NCI-H748 (cell line): ENCODE results near the gene TENT4B.
"Not testable (repeated sequence)": the region's sequence is repeated elsewhere in the genome, so short reads cannot be mapped to it uniquely, and the experiment has no call there.

Experiments used
- DNase-seq: peaks from one replicate; lab custom pipeline; 2025; ENCODE audit not compliant: unreplicated experiment; lab: John Stamatoyannopoulos, UW

TENT4B gene

DNA sequence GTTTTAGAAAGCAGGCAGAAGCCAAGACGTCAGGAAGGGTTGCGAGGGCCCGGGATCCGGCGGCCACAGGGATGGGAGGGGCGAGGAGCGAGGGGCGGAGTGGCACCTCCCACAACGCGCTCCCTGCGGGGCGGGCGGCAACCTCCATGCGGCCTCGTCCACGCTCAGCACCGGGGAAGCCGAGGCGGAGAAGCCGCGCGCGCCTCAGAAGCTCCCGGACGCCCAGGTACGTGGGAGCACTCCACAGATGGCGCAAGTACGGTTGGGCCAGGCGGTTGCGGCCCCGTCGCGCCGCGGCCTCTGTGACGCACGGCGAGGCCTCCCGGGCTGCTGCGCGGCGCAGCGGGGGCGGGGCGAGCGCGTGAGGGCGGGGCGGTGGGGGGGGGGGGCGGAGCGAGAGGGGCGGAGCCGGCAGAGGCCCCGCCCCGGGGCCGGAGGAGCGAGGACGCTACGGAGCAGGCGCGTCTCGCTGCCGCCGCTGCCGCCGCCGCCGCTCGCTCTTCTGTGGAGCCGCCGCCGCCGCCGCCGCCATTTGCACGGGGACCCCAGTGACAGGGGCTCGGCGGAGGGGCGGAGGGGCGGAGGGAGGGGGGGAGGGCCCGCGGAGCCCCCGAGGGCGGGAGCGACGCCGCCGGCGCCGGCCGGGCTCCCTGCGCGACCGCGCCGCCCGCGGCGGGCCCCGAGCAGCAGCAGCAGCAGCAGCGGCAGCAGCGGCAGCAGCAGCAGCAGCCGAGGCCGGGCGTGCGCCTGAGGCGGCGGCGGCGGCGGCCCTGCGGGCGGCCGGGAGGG, at the start of gene TENT4B:
TENT4B (plus strand) TSS at position 500 of the 789 bp plus-strand sequence. CDS start 316 bp downstream, outside the sequence.
- peak; percentile 68 for DNase-seq

DNA sequence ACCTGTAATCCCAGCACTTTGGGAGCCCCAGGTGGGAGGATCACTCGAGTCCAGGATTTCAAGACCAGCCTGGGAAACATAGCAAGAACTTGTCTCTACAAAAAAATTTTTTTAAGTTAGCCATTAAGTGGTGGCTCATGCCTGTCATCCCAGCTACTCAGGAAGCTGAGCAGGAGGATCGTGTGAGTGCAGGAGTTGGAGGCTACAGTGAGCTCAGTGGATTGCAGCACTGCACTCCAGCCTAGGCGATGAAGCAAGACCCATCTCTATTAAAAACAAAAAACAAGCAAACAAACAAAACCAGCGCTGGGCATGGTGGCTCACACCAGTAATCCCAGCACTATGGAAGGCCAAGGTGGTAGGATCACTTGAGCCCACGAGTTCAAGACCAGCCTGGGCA, 49.3 kb upstream of the TENT4B start:
- DNase-seq, result no peak

DNA sequence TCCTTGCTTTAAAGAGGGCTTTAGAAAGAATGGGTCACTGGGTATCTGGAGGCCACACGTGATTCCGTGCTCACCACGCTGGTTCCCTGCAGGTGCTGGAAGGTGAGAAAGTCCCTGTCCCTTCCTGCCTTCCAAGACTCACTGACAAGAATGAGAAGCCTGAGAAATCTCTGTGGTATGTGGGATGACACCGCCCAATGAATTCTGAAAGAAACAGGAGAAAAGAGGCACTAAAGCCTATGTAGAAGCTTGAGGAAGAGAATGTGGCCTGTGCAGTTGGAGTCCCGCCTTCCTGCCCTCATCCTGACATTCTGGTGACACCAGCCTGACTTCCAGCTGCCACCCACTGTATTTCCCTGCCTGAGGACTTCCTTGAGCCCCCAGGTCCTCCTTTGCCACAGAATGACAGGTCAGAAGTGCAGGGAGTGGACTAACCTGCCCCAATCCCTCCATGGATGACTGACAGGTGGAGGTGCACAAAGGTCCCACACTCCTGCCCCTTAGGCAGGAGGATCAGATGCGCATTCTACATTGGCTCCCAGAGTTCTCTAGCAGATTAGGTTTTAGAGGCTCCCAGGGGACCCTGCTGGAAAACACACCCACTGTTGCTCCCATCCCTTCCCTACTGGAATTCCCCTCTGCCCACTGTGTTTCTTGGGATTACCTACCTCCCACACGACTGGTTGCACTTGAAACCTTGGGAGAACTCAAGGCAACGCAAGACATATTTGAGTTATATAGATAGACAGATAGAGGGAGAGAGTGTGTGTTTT, 38.6 kb upstream of the TENT4B start:
- no peak for DNase-seq

GRCh38 chr16:50120711-50121110, 32.4 kb upstream of the TENT4B start:
- no peak for DNase-seq

GRCh38 chr16:50121278-50121677, 31.8 kb upstream of the TENT4B start:
- DNase-seq, result no peak

GRCh38 chr16:50121721-50122445, 31.2 kb upstream of the TENT4B start:
- DNase-seq, result peak; percentile 44

DNA sequence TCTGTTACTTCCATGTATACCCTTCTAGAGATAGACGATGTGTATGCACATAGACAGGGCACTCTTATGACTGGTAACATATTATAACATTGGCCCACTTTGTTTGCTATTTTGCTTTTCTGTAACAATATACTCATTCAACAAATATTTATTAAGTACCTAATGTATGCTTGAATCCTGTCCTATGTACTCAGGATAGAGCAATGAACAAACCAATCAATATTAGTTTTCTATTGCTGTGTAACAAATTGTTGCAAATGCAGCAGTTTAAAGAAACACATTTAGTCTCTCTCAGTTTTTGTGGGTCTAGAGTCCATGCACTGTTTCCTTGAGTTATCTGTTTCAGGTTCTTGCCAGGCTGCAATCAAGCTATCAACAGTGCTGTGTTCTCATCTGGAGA, 29.7 kb upstream of the TENT4B start:
- DNase-seq, result no peak

DNA sequence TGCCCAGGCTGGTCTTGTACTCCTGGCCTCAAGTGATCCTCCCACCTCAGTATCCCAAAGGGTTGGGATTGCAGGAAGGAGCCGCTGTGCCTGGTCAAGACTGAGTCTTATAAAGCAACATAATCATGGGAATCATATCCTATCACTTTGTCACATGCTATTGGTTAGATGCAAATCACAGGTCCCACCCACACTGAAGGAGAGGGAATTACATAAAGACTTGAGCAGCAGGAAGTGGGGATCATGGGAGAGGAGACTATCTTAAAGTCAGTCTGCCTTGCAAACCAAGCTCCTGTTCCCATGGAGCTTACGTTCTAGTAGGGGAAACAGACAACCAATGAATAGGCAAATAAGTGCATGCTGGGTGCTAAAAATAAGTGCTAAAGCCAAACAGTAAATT, 28.3 kb upstream of the TENT4B start:
- no peak for DNase-seq

DNA sequence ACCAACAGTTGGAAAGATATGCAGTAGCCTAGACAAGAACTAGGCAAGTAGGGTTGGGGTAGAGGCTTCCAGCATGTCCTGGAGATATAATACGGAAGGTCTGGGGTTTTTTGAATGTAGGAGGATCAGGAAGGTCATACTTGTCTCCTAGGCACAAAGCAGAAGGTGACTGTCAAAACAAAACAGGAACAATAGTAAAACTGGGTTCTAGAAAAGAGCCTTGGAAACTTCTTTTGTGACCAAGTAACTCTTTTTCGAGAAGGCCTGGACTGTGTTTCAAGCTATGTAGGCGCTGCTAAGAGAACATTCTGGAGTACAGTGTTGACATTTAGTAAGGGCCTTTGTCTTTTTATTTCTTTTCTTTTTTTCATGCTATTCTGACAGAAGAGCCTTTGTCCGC, 26.9 kb upstream of the TENT4B start:
- DNase-seq, result no peak

- not testable (repeated sequence) for DNase-seq
Measured at GRCh38 chr16:50132571-50132970, 20.5 kb upstream of the TENT4B start.

DNA sequence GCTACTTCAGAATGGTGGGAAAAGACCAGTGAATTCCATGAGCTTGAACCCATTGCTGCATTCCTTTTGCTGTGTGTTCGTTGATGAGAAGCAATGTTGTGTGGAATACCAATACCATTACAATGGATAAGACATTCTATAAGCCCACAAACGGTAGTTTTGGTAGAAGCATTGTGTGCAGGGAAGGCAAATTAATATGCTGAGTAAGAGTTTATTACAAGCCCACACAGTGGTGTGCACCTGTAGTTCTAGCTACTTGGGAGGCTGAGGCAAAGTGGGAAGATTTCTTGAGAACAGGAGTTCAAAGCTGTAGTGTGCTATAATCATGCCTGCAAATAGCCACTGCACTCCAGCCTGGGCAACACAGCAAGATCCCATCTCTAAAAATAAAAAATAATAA, 19.9 kb upstream of the TENT4B start:
- DNase-seq, result no peak

DNA sequence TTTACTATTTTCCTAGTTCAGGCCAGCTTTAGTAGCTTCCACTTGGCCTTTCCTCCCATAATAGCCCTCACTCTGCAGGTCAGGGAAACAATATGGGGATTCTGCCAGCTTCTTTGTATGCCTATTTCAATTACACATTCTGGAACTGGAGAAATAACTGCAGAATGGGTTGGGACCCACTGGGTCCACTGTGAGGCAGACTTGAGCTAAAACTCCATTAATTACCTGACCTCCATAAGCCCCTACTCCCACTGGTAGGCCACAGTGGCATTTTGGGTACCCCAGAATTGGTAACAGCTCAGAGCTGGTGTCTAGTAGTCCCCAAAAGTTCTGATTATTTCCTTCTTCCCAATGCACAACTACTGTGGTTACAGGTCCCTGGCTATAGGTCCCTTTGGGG, 16.7 kb upstream of the TENT4B start:
- no peak for DNase-seq

DNA sequence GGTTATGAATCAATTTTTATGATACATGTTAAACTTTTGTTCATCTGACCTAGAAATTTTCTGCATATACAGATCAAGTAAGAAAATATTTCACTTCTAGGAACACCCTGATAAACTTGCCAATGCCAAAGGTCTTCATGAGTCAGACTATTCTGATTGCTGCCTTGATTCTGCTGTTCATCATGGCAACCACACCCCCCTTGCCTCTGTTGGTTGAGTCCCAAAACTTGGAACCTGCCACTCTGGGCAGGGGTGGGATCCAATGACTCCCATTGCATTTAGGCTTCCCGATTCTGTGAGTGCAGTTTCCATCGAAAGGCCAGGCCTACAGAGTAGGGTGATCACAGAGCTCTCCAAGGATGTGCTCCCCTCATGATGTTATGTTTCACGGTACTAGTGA, 15.8 kb upstream of the TENT4B start:
- peak; percentile 0 for DNase-seq

DNA sequence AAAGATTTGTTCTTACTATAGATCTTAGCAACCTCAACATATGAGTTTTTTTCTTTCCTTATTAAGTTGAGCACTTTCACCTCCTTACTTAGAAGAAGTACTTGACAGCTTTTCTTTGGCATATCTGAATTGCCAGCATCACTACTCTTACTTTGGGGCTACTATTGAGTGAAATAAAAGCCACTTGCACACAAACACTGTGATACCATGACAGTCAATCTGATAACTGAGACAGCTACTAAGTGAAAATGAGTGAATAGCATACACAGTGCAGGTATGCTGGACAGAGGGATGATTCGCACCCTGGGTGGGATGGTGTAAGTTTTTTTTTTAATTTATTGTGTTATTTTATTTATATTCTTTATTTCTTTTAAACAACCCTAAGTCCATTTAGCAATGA, 13.5 kb upstream of the TENT4B start:
- no peak for DNase-seq

- no peak for DNase-seq
Measured at GRCh38 chr16:50144211-50144610, 8.9 kb upstream of the TENT4B start.

DNA sequence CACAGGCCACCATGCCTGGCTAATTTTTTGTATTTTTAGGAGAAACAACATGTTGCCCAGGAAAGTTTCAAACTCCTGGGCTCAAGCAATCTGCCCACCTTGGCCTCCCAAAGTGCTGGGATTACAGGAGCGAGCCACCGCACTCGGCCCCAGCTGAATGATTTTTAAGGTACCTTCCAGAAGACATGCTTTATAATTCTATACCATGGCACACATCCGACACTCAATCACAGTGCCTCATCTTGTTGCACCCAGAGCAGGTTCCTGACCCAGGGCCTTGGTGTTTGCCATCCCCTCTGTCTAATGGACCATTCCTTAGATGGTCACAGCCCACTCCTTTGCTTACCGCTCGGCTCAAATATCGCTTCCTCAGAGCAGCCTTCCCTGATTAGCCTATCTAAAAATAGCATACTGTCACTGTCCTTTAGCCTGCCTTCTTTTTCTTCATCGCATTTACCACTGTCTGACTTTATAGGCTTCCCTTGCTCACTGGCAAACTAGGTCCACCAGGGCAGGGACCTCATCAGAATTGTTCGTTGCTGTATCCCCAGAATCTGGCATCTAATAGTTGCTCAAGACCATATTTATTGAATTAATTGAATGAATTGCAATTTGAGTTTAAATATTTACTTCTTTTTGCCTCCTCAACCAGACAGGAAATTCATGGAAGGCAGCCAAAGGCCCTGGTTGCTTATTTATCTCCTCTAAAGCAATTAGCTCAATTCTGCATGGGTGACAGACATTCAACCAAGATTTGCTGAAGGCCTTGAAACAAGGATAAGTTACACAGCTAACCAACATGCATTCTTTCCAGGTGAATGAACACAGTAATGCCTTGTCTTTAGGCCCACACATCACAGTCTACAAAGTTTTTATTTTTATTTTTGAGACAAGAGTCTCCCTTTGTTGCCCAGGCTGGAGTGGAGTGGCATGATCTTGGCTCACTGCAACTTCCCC, 6.3 kb upstream of the TENT4B start:
- DNase-seq, result no peak

DNA sequence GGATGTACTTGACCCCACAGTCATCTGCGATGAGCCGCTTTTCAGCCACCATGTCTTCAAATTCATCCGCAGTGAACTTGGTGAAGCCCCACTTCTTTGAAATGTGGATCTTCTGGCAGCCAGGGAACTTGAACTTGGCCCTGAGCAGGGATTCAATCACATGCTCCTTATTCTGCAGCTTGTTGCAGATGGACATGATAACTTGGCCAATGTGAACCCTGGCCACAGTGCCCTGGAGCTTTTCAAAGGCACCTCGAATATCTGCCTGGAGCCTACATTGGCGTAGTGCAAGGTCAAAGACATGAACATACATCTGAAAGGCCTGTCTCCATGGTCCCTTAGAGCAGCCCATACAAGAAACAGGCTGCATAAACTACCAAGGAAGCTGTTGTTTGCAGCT, 1.8 kb upstream of the TENT4B start:
- DNase-seq, result no peak

- no peak for DNase-seq
Measured at GRCh38 chr16:50151756-50152155, 1.4 kb upstream of the TENT4B start.

DNA sequence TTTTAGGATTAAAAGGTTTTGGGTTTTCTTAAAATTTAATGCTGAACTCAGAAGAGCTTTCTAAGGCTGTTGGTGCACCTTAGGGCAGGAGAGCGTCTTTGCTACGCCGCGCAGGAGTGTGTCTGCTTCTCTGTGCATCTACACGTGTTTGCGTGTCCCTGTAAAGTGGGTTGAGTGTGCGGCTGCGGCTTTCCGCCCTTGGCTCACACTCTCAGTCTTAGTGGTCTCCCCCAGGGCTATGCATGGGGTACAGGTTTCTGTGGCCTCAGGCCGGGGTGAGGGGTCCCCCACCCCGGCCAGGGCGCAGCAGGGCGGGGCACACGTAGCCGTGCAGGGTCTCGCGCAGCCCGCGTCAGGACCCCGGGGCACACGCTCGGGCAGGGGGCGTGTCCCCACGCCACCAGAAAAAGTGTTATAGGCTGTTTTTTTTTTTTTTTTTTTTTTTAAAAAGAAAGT, 727 bp upstream of the TENT4B start:
- DNase-seq, result peak; percentile 46

- peak; percentile 34 for DNase-seq
Measured at GRCh38 chr16:50153596-50154419, 702 bp downstream of the TENT4B start.
